ENCODE results near the gene CYGB.

Gene CYGB

DNA sequence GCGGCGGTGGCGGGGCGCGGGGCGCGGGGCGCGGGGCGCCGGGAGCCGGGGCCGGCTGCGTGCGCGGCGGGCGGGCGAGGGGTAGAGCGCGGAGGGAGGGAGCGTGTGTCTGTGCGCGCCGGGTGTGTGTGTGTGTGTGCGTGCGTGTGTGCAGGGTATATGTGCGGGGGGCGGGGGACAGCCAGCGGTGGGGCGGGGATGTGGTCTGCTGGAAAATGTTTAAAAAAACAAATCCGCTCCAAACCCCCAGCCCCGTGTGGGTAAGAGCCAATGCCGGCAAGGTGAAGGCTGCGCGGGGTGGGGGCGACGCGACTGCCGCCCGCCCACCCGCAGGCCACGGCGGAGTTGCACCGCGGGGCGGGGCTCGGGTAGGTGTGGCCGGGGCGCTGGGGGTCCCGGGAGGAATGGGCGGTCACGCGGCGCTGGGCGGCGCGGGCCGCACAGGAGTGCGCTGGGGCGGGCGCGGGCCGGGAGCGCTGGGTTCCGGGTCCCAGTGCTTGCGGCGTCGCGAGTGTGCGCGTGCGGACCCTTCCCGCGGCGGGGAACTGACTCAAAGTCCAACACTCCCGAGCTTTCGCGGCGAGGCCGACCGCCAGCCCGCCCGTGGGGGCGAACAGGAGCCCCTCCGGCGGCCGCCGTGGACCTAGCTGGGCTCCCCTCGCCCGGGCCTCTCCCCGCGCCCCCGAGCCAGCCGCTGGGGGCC, at the start of gene CYGB:
Gene CYGB, minus strand, starts transcription at position 132 of the 703 bp plus-strand sequence. CDS start 167 bp downstream, outside the sequence.
- no peak for DNase-seq

DNA sequence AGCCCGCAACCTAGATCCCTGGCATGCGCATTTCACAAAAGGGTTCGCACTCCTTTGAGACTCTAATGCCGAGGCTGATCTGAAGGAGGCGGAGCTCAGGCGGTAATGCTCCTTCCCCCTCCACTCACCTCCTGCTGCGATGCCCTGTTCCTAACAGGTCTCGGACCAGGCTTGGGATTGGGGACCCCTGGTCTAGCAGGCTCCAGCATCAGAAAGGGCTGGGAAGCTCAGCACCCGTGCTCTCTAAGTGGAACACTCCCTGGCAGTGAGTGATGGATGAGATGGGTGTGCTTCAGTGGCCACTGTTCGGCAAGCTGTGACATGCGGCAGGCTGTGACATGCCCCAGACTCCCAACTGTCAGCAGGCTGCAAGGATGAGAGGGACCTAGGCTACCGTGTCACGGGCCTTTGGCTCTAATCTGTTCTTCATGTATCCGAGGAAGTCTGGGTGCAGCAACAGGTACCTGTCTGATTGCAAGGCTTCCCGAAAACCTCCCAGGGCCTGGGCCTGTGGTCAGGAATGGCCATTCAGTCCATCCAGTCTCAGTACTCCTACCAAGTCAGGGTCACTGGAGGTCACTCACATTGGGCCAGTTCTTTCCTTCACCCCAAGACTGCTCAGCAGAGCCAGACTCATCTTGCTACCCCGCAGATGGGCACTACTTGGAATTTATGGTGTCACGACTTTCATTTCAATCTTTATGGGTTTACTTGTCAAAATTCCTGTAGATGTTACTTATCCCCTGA, 49.4 kb upstream of the CYGB start:
- no peak for DNase-seq

DNA sequence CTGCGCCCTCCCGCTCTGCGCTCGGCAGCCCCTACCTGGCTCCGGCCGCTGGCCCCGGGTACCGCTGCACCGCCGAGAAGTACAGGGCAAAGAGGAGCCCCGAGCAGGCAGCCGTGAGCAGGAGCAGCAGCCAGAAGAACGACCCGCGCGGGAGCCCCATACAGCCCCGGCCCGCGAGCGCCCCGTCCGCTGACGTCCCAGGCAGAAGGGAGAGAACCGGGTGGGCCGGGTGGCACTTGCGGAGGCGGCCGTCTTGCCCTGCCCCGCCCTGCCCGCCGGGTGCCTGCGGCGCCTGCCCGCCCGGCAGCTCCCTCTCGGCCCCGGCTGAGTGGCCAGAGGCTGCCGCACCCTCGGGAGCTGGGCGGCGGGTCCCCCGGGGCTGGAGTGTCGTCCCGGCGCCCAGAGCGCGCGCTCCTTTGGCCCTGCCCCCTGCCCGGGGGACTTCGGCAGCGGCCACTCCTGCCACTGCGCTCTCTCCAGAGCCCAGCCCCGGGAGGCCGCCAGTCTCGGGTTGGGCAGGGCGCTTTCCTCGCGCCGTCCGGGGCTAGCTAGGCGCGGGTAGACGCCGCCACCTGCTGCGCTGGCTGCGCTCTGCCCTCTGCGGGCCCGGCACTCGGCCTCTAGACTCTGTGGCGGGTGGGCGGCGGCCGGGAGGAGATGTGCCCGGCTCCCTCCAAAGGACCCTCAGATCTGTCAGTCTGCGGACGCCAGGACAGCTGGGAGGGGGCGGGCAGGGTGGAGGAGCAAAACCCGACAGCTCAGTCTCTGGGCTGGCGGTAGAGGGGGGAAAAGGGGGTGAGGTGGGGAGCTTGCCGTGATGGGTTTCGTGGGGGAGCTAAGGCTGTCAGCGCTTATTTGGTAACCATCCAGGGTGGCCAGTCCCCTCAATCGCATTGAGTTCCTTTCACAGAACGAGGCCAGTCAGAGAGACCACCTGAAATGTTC, 48.4 kb upstream of the CYGB start, which contains the start of gene ST6GALNAC2:
Gene ST6GALNAC2, minus strand, starts transcription at position 212 of the 945 bp plus-strand sequence. Its CDS starts 52 bp downstream, at position 160.
- peak; percentile 37 for DNase-seq

DNA sequence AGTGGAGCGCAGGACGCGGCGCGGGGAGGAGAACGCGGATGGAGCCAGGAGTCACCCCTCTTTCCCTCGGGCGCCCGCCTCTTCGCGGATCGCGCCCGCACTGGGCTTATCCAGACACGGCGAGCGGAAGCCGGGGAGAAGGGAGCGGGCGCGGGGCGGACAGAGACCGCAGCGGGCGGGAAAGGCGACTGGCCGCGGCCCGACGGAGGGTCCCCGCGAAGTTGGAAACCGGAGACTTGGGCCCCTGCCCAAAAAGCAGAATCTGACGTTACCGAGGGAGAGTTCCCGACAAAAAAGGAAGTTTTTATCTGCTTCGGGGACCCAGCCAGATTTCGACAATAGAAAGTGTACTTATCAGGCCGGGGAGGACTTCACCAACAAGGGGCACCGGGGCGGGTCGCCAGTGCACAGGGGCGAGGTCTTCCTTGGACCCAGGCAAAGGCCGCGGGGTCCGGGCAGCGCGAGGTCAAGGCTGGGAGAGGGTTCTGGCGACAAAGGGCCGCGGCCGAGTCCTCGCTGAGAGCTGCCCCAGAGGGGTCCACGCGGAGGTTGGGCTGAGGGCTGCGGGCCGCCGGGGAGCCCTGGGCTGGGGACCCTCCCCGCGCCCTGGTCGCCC, 47.6 kb upstream of the CYGB start:
- DNase-seq, result no peak

DNA sequence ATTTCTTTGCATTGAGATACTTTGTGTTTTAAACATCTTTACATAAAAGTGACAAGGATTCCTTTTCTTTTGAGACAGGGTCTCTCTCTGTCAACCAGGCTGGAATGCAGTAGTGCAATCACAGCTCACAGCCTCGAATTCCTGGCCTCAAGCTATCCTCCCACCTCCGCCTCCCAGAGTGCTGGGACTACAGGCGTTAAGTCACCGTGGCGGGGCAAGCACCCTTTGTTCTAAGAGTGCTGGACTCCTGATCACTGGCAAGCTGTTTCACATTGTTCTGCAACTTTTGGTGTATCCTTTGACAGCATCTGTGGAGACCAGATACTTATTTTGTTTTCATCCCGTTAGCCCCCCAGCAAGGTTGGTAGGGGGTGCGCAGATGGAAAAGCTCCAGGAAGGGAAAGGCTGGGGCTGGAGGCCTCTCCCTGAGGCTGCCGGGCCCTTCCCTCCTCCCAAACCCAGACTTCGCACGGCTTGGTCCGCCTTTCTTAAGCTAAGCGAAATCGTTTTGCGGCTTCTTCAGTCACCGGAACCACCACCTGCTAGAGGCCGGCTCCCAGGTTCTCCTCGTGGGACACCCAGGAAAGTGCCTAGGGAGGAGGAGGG, 47.0 kb upstream of the CYGB start:
- DNase-seq, result no peak

DNA sequence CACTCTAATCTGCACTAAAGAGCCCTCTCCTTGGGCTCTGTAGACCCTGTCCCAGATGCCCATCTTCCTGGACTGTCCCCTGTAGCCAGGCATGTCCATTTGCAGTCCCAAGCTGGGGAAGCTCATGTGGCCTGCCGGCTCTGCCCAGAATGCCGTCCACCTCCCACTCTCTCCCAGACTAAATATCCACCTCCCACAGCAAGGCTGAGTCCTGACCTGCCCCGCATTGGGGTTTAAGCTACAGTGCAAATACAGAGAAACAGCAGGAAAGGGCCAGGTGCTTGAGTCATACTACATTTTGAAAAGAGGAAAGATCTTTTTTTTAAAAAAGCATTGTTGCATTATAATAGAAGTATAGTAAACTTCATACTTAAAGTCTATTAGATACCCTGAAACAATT, 45.2 kb upstream of the CYGB start:
- DNase-seq, result no peak

DNA sequence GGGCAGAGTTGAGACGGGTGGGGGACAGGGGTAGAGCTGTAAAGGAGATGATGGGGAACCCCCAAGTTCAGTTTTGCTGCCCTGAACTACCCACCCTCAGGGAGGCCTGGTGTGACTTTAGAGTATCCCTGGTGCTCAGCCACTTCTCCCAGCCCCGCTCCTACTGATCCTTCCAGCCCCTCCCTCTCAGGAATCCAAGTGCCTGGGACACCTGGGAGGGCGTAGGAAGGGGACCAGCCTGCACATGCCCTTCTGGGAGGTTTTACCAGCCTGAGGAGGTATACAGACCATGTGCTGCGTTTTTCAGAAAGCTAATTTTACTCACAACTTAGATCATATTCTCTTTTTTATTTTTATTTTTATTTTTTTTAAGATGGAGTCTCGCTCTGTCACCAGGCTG, 44.0 kb upstream of the CYGB start:
- DNase-seq, result no peak

DNA sequence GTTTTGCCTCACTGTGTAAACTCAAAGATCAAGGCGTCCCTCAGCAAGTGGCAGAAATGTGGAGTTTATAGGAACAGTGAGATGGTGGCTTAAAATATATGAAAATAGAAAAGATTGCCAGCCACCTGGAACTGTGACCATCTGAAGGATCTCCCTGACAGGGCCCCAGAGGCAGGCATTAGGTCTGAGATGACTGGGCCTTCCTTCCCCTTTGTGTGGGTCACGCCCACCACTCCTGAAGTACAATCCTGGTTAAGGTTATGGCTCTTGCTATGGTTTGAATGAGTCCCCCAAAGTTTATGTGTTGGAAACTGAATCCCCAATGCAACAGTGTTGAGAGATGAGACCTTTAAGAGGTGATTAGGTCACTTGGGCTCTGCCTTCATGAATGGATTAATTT, 41.8 kb upstream of the CYGB start:
- DNase-seq, result no peak

DNA sequence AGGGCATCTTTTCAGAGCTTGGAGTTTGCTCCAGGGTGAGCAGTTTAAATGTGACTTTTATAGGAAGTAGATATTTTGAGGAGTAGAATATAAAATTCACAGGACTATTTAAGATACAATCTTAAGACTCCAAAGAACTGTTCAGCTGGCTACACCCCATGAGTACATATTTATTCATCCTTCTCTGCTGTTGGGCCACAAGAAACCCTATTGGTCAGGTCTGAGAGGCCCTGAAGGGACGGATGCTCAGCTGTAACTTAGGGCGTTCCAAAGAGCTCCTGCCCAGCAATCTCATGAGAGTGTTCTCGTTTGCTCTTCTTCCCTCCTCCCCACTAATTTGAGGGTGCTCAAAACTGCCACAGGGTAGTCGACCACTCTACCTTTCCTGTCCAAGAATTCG, 40.9 kb upstream of the CYGB start:
- DNase-seq, result no peak

DNA sequence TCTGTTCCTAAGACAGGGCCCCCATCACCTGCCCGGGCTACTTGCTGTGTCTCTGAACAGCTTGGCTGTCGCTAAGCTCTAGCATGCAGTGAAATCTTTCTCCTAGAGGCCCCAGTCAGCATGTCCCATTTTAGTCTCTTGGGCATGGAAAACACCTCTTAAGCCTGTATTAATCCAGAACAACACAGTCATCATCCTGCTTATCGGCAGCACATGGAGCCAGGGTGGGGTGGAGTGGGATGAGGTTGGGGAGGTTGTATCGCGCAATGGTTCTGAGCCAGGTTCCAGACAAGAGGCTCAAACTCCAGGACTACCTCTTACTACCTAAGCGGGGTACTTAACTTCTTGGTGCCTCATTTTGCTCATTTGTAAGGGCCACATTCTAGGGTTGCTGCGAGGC, 40.4 kb upstream of the CYGB start:
- DNase-seq, result no peak

DNA sequence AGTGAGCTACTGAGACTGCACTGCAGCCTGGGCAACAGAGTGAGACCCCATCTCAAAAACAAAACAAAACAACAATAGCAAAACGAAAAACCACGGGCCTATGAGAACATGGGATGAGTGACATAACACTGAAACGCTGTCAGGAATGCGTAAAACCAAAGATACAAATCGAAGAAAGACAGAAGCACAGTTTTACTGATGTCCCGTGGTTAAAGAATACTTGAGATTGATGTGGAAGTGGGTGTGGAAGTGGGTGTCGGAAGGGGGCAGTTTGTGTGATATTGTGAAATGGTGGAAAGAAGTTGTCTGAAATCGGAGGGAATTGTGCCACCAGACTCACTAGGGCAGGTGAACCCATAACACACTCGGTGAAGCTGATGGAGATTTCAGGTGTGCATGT, 38.7 kb upstream of the CYGB start:
- no peak for DNase-seq

DNA sequence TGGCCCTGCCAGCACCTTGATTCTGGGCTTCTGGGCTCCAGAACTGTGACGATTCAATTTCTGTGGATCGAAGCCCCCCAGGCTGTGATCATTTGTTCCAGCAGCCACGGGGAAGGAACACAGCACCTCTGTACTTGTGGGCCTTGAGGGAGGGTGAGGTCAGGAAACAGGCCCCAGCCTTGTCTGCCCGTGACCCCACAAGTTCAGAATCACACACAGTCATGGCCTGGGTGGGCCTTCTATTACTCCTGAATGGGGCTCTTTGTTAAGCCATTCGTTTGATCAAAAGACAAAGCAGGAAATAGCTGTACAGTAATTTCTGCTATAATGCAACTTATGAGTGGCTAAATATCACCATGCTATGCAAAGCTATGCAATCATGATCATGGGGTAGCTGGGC, 38.1 kb upstream of the CYGB start:
- DNase-seq, result no peak

DNA sequence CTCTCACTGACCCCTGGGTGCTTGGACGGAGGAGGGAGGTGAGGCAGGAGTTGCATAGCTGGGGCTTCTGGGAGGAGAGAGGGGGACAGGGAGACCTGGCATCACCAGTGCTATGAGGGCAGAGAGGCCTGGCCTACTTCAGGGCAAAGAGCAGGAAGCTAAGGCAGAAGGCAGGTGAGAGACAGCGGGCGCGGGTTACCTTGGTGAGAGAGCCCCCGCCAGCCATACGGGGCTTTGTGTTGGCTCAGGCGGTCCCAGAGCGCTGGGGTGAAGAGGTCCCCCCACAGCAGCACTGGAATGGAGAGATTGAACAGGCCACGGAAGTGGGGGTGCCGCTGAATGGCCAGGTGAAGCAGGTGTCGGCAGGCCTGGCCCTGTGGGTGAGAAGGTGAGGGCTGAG, 36.7 kb upstream of the CYGB start:
- no peak for DNase-seq

DNA sequence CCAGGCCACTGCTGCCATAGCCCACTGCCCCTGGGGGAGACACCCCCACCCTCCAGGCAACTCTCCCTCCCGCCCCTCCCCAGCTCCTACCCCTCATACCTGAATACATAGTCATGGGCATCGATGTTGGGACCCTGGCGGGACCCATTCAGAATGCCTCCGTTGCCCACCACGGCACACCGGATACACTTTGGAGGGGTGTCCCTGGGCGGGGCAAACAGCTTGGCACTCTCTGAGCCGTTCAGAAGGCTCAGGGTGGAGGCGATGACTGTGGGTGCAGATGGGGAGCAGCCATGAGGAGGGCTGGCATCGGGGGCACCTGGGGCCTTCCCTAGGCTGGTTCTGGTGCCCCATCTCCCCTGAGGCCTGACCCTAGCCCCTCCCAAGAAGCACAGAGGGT, 35.6 kb upstream of the CYGB start:
- no peak for DNase-seq

DNA sequence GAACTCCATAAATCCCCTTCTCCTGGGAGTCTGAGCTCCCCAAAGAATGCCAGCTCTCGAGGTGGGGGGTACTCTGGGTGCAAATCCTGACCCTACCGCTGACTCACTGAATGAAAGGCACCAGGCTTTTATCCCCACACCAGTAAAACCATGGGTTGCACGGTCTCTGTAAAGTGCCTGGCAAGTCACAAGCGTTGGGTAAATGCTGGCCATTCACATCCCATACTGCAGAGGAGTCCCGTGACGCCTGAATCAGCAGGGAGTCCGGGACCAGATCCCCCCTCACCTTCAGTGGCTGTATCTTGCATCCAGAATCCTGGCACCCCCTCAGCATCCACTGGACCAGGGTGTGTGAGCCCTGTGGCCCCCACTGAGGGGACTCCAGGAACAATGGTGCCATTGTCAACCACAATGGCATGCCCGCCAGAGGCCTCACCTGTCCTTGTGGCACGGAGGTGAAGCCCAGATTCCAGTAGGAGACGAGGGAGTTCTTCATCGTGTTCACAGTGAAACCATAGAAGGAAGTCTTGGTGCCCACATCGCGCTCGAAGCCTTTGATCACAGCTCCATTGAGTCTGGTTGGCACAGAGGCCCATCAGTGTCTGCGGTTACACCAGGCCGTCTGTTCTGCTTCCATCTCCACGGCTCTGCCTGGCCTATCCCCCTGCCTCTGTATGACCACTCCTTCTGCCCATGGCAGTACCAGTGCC, 34.8 kb upstream of the CYGB start:
- DNase-seq, result no peak

DNA sequence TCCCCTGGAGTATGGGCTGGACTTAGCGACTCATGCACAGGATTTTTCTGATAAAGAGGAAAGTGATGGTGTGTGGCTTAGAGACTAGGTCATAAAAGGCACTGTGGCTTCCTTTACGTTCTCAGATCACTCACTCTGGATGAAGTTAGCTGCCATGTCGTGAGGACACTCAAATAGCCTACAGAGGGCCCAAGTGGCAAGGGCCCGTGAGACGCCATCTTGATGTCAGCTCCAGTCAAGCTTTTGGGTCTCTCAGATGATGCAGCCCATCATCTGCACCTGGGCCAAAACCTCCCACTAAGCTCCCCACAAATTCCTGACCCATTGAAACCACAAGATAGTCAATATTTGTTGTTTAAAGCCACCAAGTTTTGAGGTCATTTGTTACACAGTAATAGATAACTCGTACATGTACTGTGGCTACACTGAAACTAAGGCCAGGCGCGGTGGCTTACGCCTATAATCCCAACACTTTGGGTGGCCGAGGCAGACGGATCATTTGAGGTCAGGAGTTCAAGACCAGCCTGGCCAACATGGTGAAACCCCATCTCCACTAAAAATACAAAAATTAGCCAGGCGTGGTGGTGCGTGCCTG, 33.5 kb upstream of the CYGB start:
- no peak for DNase-seq

DNA sequence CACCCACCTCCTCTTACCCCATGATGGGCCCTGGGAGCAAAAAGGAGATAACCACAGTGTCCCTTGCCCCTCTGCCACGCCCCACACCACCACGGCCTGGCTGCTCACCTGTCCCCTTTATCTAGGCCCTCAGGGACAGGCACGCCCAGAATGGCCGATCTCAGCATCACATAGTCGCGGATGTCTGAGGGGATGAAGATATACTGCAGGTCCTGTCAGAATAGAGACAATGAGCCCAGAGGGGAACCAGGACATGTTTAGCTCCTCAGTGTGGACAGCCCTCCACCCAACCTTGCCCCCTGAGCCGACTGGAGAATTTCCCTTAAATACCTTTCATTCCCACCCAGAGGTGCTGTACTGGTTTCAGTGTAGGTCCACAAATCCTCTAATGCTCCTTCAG, 32.9 kb upstream of the CYGB start:
- no peak for DNase-seq

DNA sequence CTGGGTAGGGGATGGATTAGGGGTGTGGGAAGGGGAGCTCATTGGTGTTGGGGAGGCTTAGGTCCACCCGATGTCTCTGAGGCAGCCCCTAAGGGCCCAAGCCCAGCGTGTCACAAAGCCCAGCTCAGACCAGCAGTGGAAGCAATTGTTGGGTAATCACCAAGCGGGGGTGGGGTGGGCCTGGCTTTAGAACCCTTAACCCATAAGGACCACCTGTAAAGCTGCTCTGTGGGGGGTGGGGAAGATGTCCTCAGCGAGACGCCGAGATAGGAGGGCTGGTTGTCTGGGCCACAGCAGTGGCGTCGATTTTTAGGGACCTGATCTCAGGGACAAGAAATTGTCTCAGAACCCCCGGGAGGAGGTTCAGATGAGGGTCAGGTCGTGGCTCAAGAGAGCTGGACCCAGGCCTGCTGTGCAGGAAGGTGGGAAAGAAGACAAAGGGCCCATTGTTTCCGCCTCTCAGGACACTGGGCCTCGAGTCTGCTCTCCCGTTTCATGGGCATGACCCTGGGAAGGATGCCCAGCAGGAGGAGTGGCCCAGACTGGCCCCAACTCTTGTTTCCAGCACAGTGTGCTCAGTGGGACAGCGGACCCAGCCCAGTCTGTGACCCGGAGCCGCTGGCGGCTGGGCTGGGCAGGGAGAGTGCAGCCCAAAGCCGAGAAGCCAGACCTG, 32.2 kb upstream of the CYGB start:
- DNase-seq, result no peak

DNA sequence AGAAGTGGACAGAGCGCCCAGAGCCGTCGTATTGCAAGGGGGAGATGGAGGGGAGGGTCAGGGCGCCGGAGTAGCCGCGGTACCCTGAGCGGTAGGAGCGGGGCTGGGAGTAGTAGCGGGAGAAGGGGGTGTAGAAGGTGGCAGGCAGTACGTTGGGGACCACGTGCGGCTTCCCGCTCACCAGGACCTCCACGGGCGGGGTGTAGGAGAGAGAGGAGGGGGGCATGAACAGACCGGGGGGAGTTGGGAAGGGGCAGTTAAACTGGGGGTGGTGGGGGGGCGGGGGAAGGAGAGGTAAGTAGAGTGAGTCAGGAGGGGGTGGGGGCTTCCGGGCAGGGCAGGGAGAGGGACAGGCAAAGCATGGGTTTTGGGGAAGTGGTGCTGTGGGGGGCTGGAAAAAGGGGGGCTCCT, 31.3 kb upstream of the CYGB start:
- no peak for DNase-seq

DNA sequence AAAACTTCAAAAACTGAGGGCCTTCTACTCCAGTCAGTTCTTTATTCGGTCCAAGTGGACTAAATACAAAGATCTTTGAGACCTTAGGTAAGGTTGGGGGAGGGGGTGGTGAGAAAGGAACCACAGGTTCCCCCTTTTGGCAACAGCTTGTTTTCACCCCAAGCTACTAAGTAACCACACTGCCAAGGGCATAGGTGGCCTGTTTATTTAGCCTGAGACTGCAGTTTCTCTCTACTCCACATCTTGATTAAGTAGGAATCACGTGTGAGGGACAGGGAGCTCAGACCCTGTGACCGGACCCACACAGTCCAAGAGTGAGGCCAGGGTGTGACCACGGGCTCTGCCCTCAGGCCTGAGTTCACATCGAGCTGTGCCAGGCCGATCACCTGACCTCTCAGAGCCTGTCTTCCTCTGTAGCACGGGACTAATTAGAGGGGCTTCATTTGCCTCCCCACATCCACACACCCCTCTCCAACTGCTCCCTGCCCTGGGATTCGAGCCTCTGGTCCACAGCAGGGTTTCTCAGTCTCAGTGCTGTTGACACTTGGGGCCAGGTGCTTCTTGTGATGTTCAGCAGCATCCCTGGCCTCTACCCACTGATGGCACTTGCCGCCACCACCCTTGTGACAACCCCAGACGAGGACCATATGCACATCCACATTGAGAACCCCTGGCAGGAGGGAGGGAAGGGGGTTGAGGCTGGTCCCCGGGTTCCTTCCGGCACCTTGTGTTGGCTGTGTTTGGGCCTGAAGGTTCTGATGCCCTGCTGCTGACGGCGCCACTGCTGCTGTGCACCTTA, 30.3 kb upstream of the CYGB start:
- no peak for DNase-seq
